Testis (tissue), 2 donors: ENCODE measurements around the gene GMCL2.

Source experiments
- POLR2A ChIP-seq: fragments of 450-650 bp; IDR thresholded peaks from one replicate; pipeline ENCODE4 v1.6.1; 2017; ENCODE audit warnings: antibody characterized with exemption, mild to moderate bottlenecking, moderate library complexity
- TF ChIP-seq, protein P1 (sequence below), 3 experiments: fragments of 450-650 bp in 2 of 3; fragments of 200-600 bp in 1 of 3; sonication (generic) in 1 of 3; IDR thresholded peaks; one replicate each; pipeline ENCODE4 v1.5.1; 2016 to 2019; ENCODE audit warnings: antibody characterized with exemption in 3 of 3, mild to moderate bottlenecking in 2 of 3, moderate library complexity in 1 of 3

GRCh38 chr5:178210073-178210535, 22.9 kb upstream of the GMCL2 start:
- TF ChIP-seq, protein P1, sequence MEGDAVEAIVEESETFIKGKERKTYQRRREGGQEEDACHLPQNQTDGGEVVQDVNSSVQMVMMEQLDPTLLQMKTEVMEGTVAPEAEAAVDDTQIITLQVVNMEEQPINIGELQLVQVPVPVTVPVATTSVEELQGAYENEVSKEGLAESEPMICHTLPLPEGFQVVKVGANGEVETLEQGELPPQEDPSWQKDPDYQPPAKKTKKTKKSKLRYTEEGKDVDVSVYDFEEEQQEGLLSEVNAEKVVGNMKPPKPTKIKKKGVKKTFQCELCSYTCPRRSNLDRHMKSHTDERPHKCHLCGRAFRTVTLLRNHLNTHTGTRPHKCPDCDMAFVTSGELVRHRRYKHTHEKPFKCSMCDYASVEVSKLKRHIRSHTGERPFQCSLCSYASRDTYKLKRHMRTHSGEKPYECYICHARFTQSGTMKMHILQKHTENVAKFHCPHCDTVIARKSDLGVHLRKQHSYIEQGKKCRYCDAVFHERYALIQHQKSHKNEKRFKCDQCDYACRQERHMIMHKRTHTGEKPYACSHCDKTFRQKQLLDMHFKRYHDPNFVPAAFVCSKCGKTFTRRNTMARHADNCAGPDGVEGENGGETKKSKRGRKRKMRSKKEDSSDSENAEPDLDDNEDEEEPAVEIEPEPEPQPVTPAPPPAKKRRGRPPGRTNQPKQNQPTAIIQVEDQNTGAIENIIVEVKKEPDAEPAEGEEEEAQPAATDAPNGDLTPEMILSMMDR (IDR thresholded peaks at IDR 0.05), result no peak
- TF ChIP-seq POLR2A, result no peak
